K562 (cell line): ENCODE measurements around the gene RBM20. TPM values are rescaled to one million over a fixed set of nuclear protein-coding genes. Genes with fewer than 3 reads are reported as not detected.

Experiments used
- ATAC-seq: fragments of 200-7000 bp; cut with Tn5 transposase; 3 replicates; pipeline ENCODE4 v1.9.1; 2020; ENCODE audit warnings: moderate library complexity
- BruUV-seq: library from RNA; stranded (reverse); fragments of 400-500 nt; replicated peaks from 2 replicates; lab custom pipeline; 2021; lab: Mats Ljungman, UMichigan
- CTCF ChIA-PET: fragments of 300-600 bp; formaldehyde crosslinking; extraction: SDS; loops from one replicate; lab custom pipeline; 2021; ENCODE audit warnings: low intra/inter-chr PET ratio; lab: Yijun Ruan, JAX
- POLR2A ChIA-PET: fragments of 300-600, 350-650 bp; sonication (Branson Sonifier 250); formaldehyde crosslinking; extraction: SDS; loops from one replicate; lab custom pipeline; 2021; ENCODE audit warnings: antibody characterized with exemption, inconsistent platforms; lab: Yijun Ruan, JAX
- DNase-seq, 4 experiments: peaks; one replicate each; pipeline versions ENCODE4 v3.0.0 to v3.0.0-alpha.2; 2011 to 2018; ENCODE audit warnings: low spot score in 3 of 4, mixed read lengths in 3 of 4; ENCODE audit errors: extremely low read depth in 1 of 4
- FAIRE-seq: peaks from 2 replicates; lab custom pipeline; 2011; peaks lifted over from hg19 to GRCh38; lab: Jason Lieb, UNC
- H2AFZ ChIP-seq: 2 replicates; pipeline ENCODE4 v1.6.0; 2011; ENCODE audit warnings: low read depth, low read length, control low read depth, inconsistent platforms
- H3K27ac ChIP-seq: fragments of 200-600 bp; 3 replicates; pipeline ENCODE4 v1.8.0; 2011; ENCODE audit warnings: low read depth, mild to moderate bottlenecking, control low read depth, inconsistent platforms, low read length, moderate library complexity, mixed read lengths; ENCODE audit errors: extremely low read depth
- H3K27me3 ChIP-seq, 2 experiments: fragments of 300-600 bp in 1 of 2; 2 replicates in 1 of 2; 3 replicates in 1 of 2; pipeline versions ENCODE4 v1.6.0 to v1.8.0; 2011; ENCODE audit warnings: inconsistent platforms in 2 of 2, low read length in 2 of 2, mild to moderate bottlenecking in 1 of 2, mixed read lengths in 1 of 2, moderate library complexity in 1 of 2; ENCODE audit not compliant: control insufficient read depth in 2 of 2, insufficient read depth in 2 of 2
- H3K36me3 ChIP-seq: fragments of 300-600 bp; 3 replicates; pipeline ENCODE4 v1.8.0; 2011; ENCODE audit warnings: mild to moderate bottlenecking, low read length, inconsistent platforms; ENCODE audit not compliant: control insufficient read depth, insufficient read depth
- H3K4me1 ChIP-seq, 2 experiments: fragments of 200-600 bp in 1 of 2; replicated peaks in 1 of 2; 2 replicates in 1 of 2; 3 replicates in 1 of 2; pipeline versions ENCODE4 v1.5.1 to v1.8.0; 2011; ENCODE audit warnings: inconsistent platforms in 2 of 2, low read length in 2 of 2, mild to moderate bottlenecking in 1 of 2, mixed read lengths in 1 of 2, moderate library complexity in 1 of 2; ENCODE audit not compliant: control insufficient read depth in 2 of 2, insufficient read depth in 2 of 2
- H3K4me2 ChIP-seq: 2 replicates; pipeline ENCODE4 v1.6.1; 2011; ENCODE audit warnings: low read length, control low read depth, inconsistent platforms, mixed read lengths; ENCODE audit not compliant: insufficient read depth
- H3K4me3 ChIP-seq: fragments of 200-600 bp; sonication (generic), shearing (Covaris generic); 2 replicates; pipeline ENCODE4 v1.5.1; 2016; ENCODE audit warnings: control low read depth, inconsistent platforms
- H3K79me2 ChIP-seq: fragments of 200-600 bp; 3 replicates; pipeline ENCODE4 v1.8.0; 2011; ENCODE audit warnings: low read length, inconsistent platforms; ENCODE audit not compliant: control insufficient read depth, insufficient read depth
- H3K9ac ChIP-seq, 2 experiments: 2 replicates each; pipeline versions ENCODE4 v1.6.0 to v1.6.1; 2011; ENCODE audit warnings: low read depth in 2 of 2, low read length in 2 of 2, control low read depth in 1 of 2, inconsistent platforms in 1 of 2, mild to moderate bottlenecking in 1 of 2, mixed read lengths in 1 of 2; ENCODE audit not compliant: insufficient read depth in 1 of 2
- H3K9me1 ChIP-seq: one replicate; pipeline ENCODE4 v1.6.0; 2011; ENCODE audit warnings: inconsistent platforms, mild to moderate bottlenecking, low read length, moderate library complexity; ENCODE audit not compliant: control insufficient read depth, insufficient read depth
- H3K9me3 ChIP-seq: replicated peaks from 2 replicates; pipeline ENCODE4 v1.5.1; 2011; ENCODE audit warnings: low read depth, low read length, inconsistent platforms; ENCODE audit not compliant: control insufficient read depth, insufficient read depth
- H4K20me1 ChIP-seq: replicated peaks from 2 replicates; pipeline ENCODE4 v1.6.1; 2011; ENCODE audit warnings: low read length, inconsistent platforms, mixed read lengths; ENCODE audit not compliant: control insufficient read depth, insufficient read depth
- ATF7 ChIP-seq: fragments of 450-650 bp; IDR thresholded peaks from 2 replicates; pipeline ENCODE4 v1.7.1; 2014; ENCODE audit warnings: mild to moderate bottlenecking, moderate library complexity
- FOXK2 ChIP-seq, 2 experiments: fragments of 450-650 bp; IDR thresholded peaks in 1 of 2; conservative IDR thresholded peaks in 1 of 2; 2 replicates each; pipeline ENCODE4 v1.6.1; 2016; ENCODE audit warnings: low read depth in 2 of 2, mild to moderate bottlenecking in 1 of 2
- HEY1 ChIP-seq: fragments of 250-450 bp; sonication (Bioruptor Pico); IDR thresholded peaks from 2 replicates; pipeline ENCODE4 v1.5.0; 2020; ENCODE audit warnings: mild to moderate bottlenecking, moderate library complexity, borderline replicate concordance
- MAFK ChIP-seq: IDR thresholded peaks from 2 replicates; pipeline ENCODE4 v1.6.1; 2011; ENCODE audit warnings: low read length, improper control_type of control experiment
- MECOM ChIP-seq: fragments of 250-450 bp; sonication (Bioruptor Pico); IDR thresholded peaks from 2 replicates; pipeline ENCODE4 v1.8.0; 2022; ENCODE audit warnings: inconsistent platforms
- NFIX ChIP-seq: fragments of 250-450 bp; sonication (Bioruptor Pico); IDR thresholded peaks from 2 replicates; pipeline ENCODE4 v1.4.0; 2020; ENCODE audit warnings: low read depth, mild to moderate bottlenecking, moderate library complexity
- POLR3A ChIP-seq: IDR thresholded peaks from 2 replicates; pipeline ENCODE4 v1.6.1; 2011; ENCODE audit warnings: borderline replicate concordance, mild to moderate bottlenecking, moderate library complexity; ENCODE audit not compliant: insufficient read length, insufficient read depth; ENCODE audit errors: extremely low read depth
- PRDM10 ChIP-seq: fragments of 450-650 bp; IDR thresholded peaks from 2 replicates; pipeline ENCODE4 v1.6.1; 2018; ENCODE audit not compliant: partially characterized antibody
- SPI1 ChIP-seq: IDR thresholded peaks from 2 replicates; pipeline ENCODE4 v1.6.1; 2011; ENCODE audit warnings: low read depth, low read length, control low read depth, borderline replicate concordance
- ZBTB17 ChIP-seq: fragments of 450-650 bp; formaldehyde crosslinking; IDR thresholded peaks from 2 replicates; pipeline ENCODE4 v1.4.0; 2020; ENCODE audit warnings: mild to moderate bottlenecking
- ZBTB34 ChIP-seq: fragments of 250-450 bp; sonication (Bioruptor Pico); IDR thresholded peaks from 2 replicates; pipeline ENCODE4 v1.8.0; 2021; ENCODE audit warnings: mild to moderate bottlenecking, moderate library complexity
- ZNF280A ChIP-seq: fragments of 450-650 bp; IDR thresholded peaks from 2 replicates; pipeline ENCODE4 v1.6.1; 2018; ENCODE audit warnings: mild to moderate bottlenecking, low read depth; ENCODE audit not compliant: partially characterized antibody
- WGBS: fragments of 100-300 bp; shearing (Covaris generic); methylation state at CpG from one replicate; pipeline ENCODE4 v1.1.6; 2016; ENCODE audit warnings: low coverage, mixed read lengths; ENCODE audit not compliant: insufficient coverage; ENCODE audit errors: missing lambda C conversion rate; 5-methylcytosine and 5-hydroxymethylcytosine counted together
- in situ Hi-C: fragments of 300-500 bp; cut with MboI; formaldehyde crosslinking; loops from 4 replicates; pipeline ENCODE4 v1.15.0; 2018; ENCODE audit warnings: inconsistent platforms, mixed read lengths
- intact Hi-C: fragments of 100-400 bp; cut with micrococcal nuclease; formaldehyde crosslinking; loops from 2 replicates; pipeline ENCODE4 v1.14.2; 2022
- polyA plus RNA-seq, 8 experiments: library from polyadenylated mRNA; depleted of rRNA in 4 of 8; stranded (reverse) in 5 of 8; unstranded in 3 of 8; fragments of >200 nt; fragmentation: Nextera tagmentation in 2 of 8; fragmentation: Illumina TruSeq in 1 of 8; extraction: Ambion mirVana in 2 of 8; extraction: Trizol in 1 of 8; gene quantifications; 2 replicates each; pipeline versions ENCODE4 v1.2.1 to v1.2.3, GENCODE V29; 2011 to 2014; ENCODE audit warnings: inconsistent platforms in 1 of 8, missing spikeins in 1 of 8
- total RNA-seq, 7 experiments: library from RNA; depleted of rRNA in 6 of 7; stranded (reverse); fragments of >200 nt in 6 of 7; fragmentation: Illumina TruSeq in 2 of 7; extraction: Trizol in 2 of 7; gene quantifications; 2 replicates each; pipeline versions ENCODE4 v1.2.1 to v1.2.3, GENCODE V29; 2011 to 2021; ENCODE audit warnings: low replicate concordance in 1 of 7

The RBM20 gene
- total and polyA plus RNA-seq, 9 of the 15 experiments (the other 6 are each of a cell fraction or from before 2014, with no cell fraction given) = 0.63 to 5.7 (median 3.2) TPM

GRCh38 chr10:110699859-110700468 is 55.8 kb downstream of the RBM20 start:
- H3K79me2 ChIP-seq = no peaks in the 10 kb centered on the region; the same call in 2 of the 3 replicates
- 49% methylated on average over 10 of the region's 10 CpGs for WGBS
- FAIRE-seq = peak; percentile 56

More at GRCh38 chr10:110699859-110700468, 55.8 kb downstream of the RBM20 start:
- in situ Hi-C loops = no loop called here
- ChIA-PET POLR2A (no interaction called here), CTCF (no interaction called here)
- H3K4me1 ChIP-seq = peaks cover 4 to 8% of the 10 kb centered on the region in 2 experiments; a peak in 4 of 5 replicates
- H3K9me1 ChIP-seq = no peaks in the 10 kb centered on the region
- H3K36me3 ChIP-seq = no peaks in the 10 kb centered on the region
- no peaks in the 10 kb centered on the region for H3K27me3 ChIP-seq
- no peak overlapping the region for H3K27ac ChIP-seq
- ATAC-seq = peak; percentile 64
- intact Hi-C loops = no loop called here
- no peak overlapping the region for H3K9ac ChIP-seq
- no peaks in the 10 kb centered on the region for H4K20me1 ChIP-seq
- H3K4me2 ChIP-seq = no peak overlapping the region
- DNase-seq = no peak
- no peak for TF ChIP-seq MAFK
- no peak for TF ChIP-seq ZBTB34 (CRISPR knock-in tag)
- TF ChIP-seq ATF7 = peak; percentile 63; the same call in 1 of the 2 replicates
- TF ChIP-seq HEY1 (CRISPR knock-in tag) = no peak
- peak in 1 of 2 experiments; percentile 35; a peak in 1 of 4 replicates for TF ChIP-seq FOXK2 (conservative IDR thresholded peaks at IDR 0.05 in 1 of 2, IDR thresholded peaks at IDR 0.05 in 1 of 2; ENCODE audit: low read depth in 2 of 2)
- no peak for TF ChIP-seq NFIX
- no peak for TF ChIP-seq POLR3A
- no peak for TF ChIP-seq MECOM (CRISPR knock-in tag)
- TF ChIP-seq ZBTB17 (CRISPR knock-in tag) = no peak
- TF ChIP-seq ZNF280A = no peak
- peak; percentile 97 for TF ChIP-seq PRDM10
- TF ChIP-seq SPI1 = 0 out of 2 replicates have a peak, but pooled peaks have one; percentile 29
- no TSS peak for BruUV-seq
- no peaks in the 10 kb centered on the region for H3K9me3 ChIP-seq
- no peak overlapping the region for H3K4me3 ChIP-seq
- H2AFZ ChIP-seq = no peak overlapping the region
